GM23248 (cell line): ENCODE data around the gene ZNF652. TPM values are rescaled to one million over a fixed set of nuclear protein-coding genes. Genes with fewer than 3 reads are reported as not detected.

Source experiments
- DNase-seq: peaks from one replicate; pipeline ENCODE4 v3.0.0-alpha.2; 2015
- H2AFZ ChIP-seq: fragments of 200-600 bp; sonication (generic); 2 replicates; pipeline ENCODE4 v1.6.1; 2016; ENCODE audit warnings: antibody characterized with exemption
- H3F3A ChIP-seq: fragments of 200-600 bp; sonication (generic); 2 replicates; pipeline ENCODE4 v1.6.1; 2016; ENCODE audit warnings: mild to moderate bottlenecking, antibody characterized with exemption, mixed run types; ENCODE audit not compliant: insufficient read depth
- H3K27ac ChIP-seq: fragments of 200-600 bp; sonication (generic); 2 replicates; pipeline ENCODE4 v1.5.1; 2016; ENCODE audit warnings: mild to moderate bottlenecking
- H3K27me3 ChIP-seq: fragments of 200-600 bp; sonication (generic); replicated peaks from 2 replicates; pipeline ENCODE4 v1.6.1; 2016; ENCODE audit warnings: mild to moderate bottlenecking; ENCODE audit not compliant: insufficient read depth
- H3K36me3 ChIP-seq: fragments of 200-600 bp; sonication (generic); 2 replicates; pipeline ENCODE4 v1.6.1; 2016; ENCODE audit warnings: low read depth, mild to moderate bottlenecking
- H3K4me1 ChIP-seq: fragments of 200-600 bp; sonication (generic); 2 replicates; pipeline ENCODE4 v1.6.1; 2016; ENCODE audit warnings: mild to moderate bottlenecking; ENCODE audit not compliant: insufficient read depth
- H3K4me2 ChIP-seq: fragments of 200-600 bp; sonication (generic); one replicate; pipeline ENCODE4 v1.6.1; 2016; ENCODE audit warnings: mild to moderate bottlenecking; ENCODE audit not compliant: unreplicated experiment
- H3K4me3 ChIP-seq: fragments of 200-600 bp; sonication (generic); 2 replicates; pipeline ENCODE4 v1.5.1; 2016; ENCODE audit warnings: mild to moderate bottlenecking
- H3K79me2 ChIP-seq: fragments of 200-600 bp; sonication (generic); 2 replicates; pipeline ENCODE4 v1.6.1; 2016; ENCODE audit warnings: mild to moderate bottlenecking; ENCODE audit not compliant: insufficient read depth
- H3K9ac ChIP-seq: fragments of 200-600 bp; sonication (generic); 2 replicates; pipeline ENCODE4 v1.6.1; 2016; ENCODE audit warnings: mild to moderate bottlenecking
- H3K9me2 ChIP-seq: fragments of 200-600 bp; sonication (generic); 2 replicates; pipeline ENCODE4 v1.6.1; 2016; ENCODE audit warnings: mixed run types, mild to moderate bottlenecking, moderate library complexity; ENCODE audit not compliant: insufficient read depth
- H3K9me3 ChIP-seq: fragments of 200-600 bp; sonication (generic); one replicate; pipeline ENCODE4 v1.6.1; 2017; ENCODE audit warnings: low read depth
- H4K20me1 ChIP-seq: fragments of 200-600 bp; sonication (generic); 2 replicates; pipeline ENCODE4 v1.6.0; 2016; ENCODE audit not compliant: insufficient read depth
- EZH2 ChIP-seq: fragments of 200-600 bp; sonication (generic); IDR thresholded peaks from 2 replicates; pipeline ENCODE4 v1.6.1; 2018; ENCODE audit warnings: antibody characterized with exemption, mild to moderate bottlenecking; ENCODE audit not compliant: insufficient read depth, poor library complexity, severe bottlenecking
- EZH2phosphoT487 ChIP-seq: fragments of 200-600 bp; sonication (generic); IDR thresholded peaks from 2 replicates; pipeline ENCODE4 v1.6.1; 2018; ENCODE audit warnings: antibody characterized with exemption, moderate library complexity, mild to moderate bottlenecking, low read depth; ENCODE audit not compliant: insufficient read depth
- WGBS, 2 experiments: methylation state at CpG; one replicate each; pipeline ENCODE4 v1.1.6; 2015 to 2017; ENCODE audit warnings: low lambda C conversion rate in 2 of 2, low coverage in 1 of 2; ENCODE audit errors: missing lambda C conversion rate in 2 of 2; 5-methylcytosine and 5-hydroxymethylcytosine counted together
- in situ Hi-C: fragments of 300-500 bp; cut with MboI; formaldehyde crosslinking; loops from 2 replicates; pipeline ENCODE4 v1.15.0; 2020
- polyA plus RNA-seq: library from polyadenylated mRNA; unstranded; fragments of >200 nt; fragmentation: Nextera tagmentation; extraction: Ambion mirVana; gene quantifications from 2 replicates; pipeline ENCODE4 v1.2.1, GENCODE V29; 2016
- total RNA-seq: library from RNA; depleted of rRNA; stranded (reverse); fragments of >200 nt; shearing (Covaris generic); gene quantifications from 2 replicates; pipeline ENCODE4 v1.2.3, GENCODE V29; 2014

ZNF652 gene
- total and polyA plus RNA-seq, 2 experiments from 2014 or later = 12.4 to 17.2 TPM

DNA sequence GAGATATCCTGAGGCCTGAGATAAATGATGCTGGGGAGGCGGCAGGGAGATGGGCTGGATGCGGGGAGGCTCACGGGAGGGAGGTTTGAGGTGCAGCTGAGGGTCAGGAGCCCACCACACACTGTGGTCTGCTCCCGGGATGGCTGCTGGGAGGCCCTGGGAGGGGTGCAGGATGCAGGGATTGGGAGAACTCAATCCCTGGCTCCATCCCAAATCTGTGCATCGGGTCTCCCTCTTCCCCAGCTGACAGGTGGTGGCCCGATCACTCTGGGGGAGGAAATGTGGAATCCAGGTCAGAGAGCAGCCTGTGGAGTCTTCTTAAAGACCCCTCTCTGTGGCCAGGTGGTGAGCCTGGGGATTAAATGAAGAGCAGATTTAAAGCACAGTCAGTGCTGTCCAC is 40.7 kb upstream of the ZNF652 start:
- in situ Hi-C loops = no loop called here
- no peak overlapping the region for H3K9ac ChIP-seq
- H3K36me3 ChIP-seq = peaks cover 29% of the 10 kb centered on the region

GRCh38 chr17:49401971-49402611 is 40.0 kb upstream of the ZNF652 start:
- no peak overlapping the region for H3K4me2 ChIP-seq

More for the DNA sequence above, 40.7 kb upstream of the ZNF652 start:
- Histone ChIP-seq H3K9me2 (no peaks in the 10 kb centered on the region), H3K9me3 (no peaks in the 10 kb centered on the region), H3K79me2 (no peaks in the 10 kb centered on the region), H4K20me1 (no peaks in the 10 kb centered on the region), H3K27ac (no peak overlapping the region), H3K4me1 (no peaks in the 10 kb centered on the region), H2AFZ (no peak overlapping the region), H3F3A (no peaks in the 10 kb centered on the region), H3K4me3 (no peak overlapping the region), H3K27me3 (no peaks in the 10 kb centered on the region), H3K4me2 (no peak overlapping the region)
- no peak for DNase-seq
- WGBS, 2 experiments = 78% methylated on average over 6 of the region's 6 CpGs
- TF ChIP-seq EZH2 = no peak
- TF ChIP-seq EZH2phosphoT487 = no peak

GRCh38 chr17:49399995-49400394 is 37.9 kb upstream of the ZNF652 start:
- in situ Hi-C loops = loop anchor here (5.0 kb wide), 1 partner anchor 83 kb away; no protein-coding TSS in a partner anchor
- no peak overlapping the region for H2AFZ ChIP-seq
- no peaks in the 10 kb centered on the region for H3K9me2 ChIP-seq
- TF ChIP-seq EZH2phosphoT487 (no peak), EZH2 (no peak)
- H3K9ac ChIP-seq = no peak overlapping the region
- no peak overlapping the region for H3K4me2 ChIP-seq
- no peak for DNase-seq
- no peaks in the 10 kb centered on the region for H3F3A ChIP-seq
- H3K27me3 ChIP-seq = no peaks in the 10 kb centered on the region
- 80 to 81% methylated on average over 3 of the region's 3 CpGs for WGBS, 2 experiments
- H4K20me1 ChIP-seq = no peaks in the 10 kb centered on the region
- H3K27ac ChIP-seq = no peak overlapping the region
- H3K9me3 ChIP-seq = no peaks in the 10 kb centered on the region
- peaks cover 5% of the 10 kb centered on the region; the same call in 1 of the 2 replicates for H3K36me3 ChIP-seq
- no peak overlapping the region for H3K4me3 ChIP-seq
- H3K79me2 ChIP-seq = no peaks in the 10 kb centered on the region
- no peaks in the 10 kb centered on the region for H3K4me1 ChIP-seq

More at GRCh38 chr17:49401971-49402611, 40.0 kb upstream of the ZNF652 start:
- H2AFZ ChIP-seq = no peak overlapping the region
- H3F3A ChIP-seq = no peaks in the 10 kb centered on the region
- no peak overlapping the region for H3K27ac ChIP-seq
- no peaks in the 10 kb centered on the region for H3K27me3 ChIP-seq
- H3K9ac ChIP-seq = no peak overlapping the region
- in situ Hi-C loops = no loop called here
- DNase-seq = no peak
- no peaks in the 10 kb centered on the region for H3K9me2 ChIP-seq
- no peak overlapping the region for H3K4me3 ChIP-seq
- no peaks in the 10 kb centered on the region for H3K4me1 ChIP-seq
- 91% methylated on average over 6 of the region's 6 CpGs for WGBS, 2 experiments
- no peaks in the 10 kb centered on the region for H3K9me3 ChIP-seq
- peaks cover 23% of the 10 kb centered on the region; the same call in 1 of the 2 replicates for H3K36me3 ChIP-seq
- no peaks in the 10 kb centered on the region for H3K79me2 ChIP-seq
- no peaks in the 10 kb centered on the region for H4K20me1 ChIP-seq
- TF ChIP-seq EZH2 (no peak), EZH2phosphoT487 (no peak)

DNA sequence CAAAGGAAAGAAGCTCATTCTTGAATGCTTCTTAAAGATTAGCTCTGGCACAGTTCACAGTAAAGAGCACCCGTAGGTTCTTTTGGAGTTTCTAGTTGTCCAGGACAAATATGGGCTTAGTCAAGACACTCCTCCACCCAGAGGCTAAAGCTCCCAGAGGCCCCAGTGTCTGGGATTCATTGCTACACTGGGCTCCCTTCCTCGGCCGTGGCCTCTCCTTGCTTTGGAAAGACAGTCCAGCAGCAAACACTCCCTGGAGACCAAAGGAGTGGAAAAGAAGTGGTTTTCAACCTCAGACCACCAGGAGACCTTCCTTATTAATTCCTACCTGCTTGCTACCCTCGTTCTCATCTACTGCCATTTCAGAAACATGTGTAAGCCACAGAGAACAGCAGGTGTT is 35.5 kb upstream of the ZNF652 start:
- H3K9me3 ChIP-seq = no peaks in the 10 kb centered on the region
- H3K27me3 ChIP-seq = no peaks in the 10 kb centered on the region
- in situ Hi-C loops = loop anchor here (5.0 kb wide), 1 partner anchor 80 kb away; no protein-coding TSS in a partner anchor
- peak; percentile 29 for DNase-seq
- H3K36me3 ChIP-seq = no peaks in the 10 kb centered on the region
- H2AFZ ChIP-seq = peak overlapping the region; percentile 8; the same call in 1 of the 2 replicates
- no peaks in the 10 kb centered on the region for H3K79me2 ChIP-seq
- no peaks in the 10 kb centered on the region for H3K9me2 ChIP-seq
- no peaks in the 10 kb centered on the region for H3K4me1 ChIP-seq
- H3K27ac ChIP-seq = no peak overlapping the region
- no peak overlapping the region for H3K4me2 ChIP-seq
- WGBS, 2 experiments = 9% methylated on average over 4 of the region's 4 CpGs
- no peak overlapping the region for H3K4me3 ChIP-seq
- no peak overlapping the region for H3K9ac ChIP-seq
- no peaks in the 10 kb centered on the region for H4K20me1 ChIP-seq
- TF ChIP-seq EZH2phosphoT487 (no peak), EZH2 (no peak)
- no peaks in the 10 kb centered on the region for H3F3A ChIP-seq
